GM21390 (cell line): ENCODE results near the gene SLC1A1.

Source experiments
- ATAC-seq: cut with Tn5 transposase; IDR thresholded peaks from one replicate; pipeline ENCODE4 v1.9.1; 2021; ENCODE audit not compliant: unreplicated experiment

SLC1A1 gene

DNA sequence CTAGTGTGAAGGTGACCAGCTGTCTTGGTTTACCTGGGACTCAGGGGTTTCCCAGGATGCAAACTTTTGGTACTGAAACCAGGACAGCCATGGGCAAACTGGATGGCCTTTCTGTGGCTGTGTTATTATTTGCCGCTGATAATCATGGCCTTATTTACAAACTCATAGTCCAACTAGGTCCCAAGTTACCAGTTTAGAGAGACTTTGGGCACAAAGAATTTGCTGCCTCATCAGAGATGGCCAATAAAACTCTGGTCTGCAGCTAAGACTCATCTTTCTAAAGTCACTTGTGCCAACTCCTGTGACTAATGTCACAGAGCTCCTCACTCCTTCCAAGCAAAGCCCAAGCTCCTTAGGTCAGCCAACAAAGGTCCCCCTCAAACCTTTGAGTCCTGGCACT lies 124.4 kb downstream of the SLC1A1 start:
- ATAC-seq: no peak

DNA sequence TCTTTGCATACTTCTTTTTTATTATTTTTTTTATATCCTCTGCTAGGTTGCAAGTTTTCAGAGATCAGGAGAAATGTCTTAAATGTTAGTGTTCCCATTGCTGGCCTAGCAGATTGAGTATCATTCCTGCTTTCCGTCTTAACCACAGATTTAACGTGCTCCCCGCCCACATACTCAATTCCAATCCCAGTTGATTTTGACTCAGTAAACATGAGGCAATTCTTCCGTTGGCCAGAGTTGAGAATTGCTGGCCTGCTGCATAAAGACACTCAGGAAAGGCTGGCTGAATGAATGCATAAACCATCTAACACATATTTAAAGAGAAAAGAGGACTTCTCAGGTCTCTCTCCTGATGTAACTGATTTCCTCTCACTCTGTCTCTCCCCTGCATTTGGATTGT lies 125.0 kb downstream of the SLC1A1 start:
- ATAC-seq: no peak

DNA sequence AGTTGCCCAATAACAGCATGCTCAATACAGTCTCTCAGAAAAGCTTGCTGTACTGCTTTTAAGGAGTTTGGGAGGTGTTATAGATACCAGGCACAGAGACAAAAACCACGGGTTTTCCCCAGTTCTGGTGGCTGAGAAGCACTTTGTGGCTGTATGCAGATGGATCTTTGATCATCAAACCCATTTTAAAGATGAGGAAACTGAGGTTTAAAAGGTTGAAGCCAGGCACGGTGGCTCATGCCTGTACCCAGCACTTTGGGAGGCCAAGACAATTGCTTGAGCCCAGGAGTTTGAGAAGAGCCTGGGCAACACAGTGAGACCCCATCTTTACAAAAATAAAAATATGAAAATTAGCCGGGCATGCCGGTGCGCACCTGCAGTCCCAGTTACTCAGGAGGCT lies 125.5 kb downstream of the SLC1A1 start:
- ATAC-seq: no peak

DNA sequence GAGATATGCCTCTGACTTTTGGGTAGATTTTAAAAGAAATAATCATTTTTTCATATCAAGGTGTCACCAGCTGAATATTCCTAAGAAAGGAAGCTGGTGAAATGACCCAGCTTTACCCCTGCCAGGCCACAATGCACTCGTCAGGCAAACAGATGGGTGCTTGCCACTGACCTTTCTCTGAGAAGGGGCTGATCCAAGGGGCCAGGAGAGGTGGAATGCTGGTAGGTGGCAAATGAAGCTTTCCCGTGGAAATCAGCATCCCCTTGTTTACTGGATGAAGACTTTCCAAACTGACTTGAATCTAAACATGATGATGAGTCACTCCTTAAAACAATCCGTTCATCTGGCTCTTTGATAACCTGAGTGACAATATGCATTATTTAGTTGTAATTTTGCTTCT lies 127.5 kb downstream of the SLC1A1 start:
- ATAC-seq: no peak

DNA sequence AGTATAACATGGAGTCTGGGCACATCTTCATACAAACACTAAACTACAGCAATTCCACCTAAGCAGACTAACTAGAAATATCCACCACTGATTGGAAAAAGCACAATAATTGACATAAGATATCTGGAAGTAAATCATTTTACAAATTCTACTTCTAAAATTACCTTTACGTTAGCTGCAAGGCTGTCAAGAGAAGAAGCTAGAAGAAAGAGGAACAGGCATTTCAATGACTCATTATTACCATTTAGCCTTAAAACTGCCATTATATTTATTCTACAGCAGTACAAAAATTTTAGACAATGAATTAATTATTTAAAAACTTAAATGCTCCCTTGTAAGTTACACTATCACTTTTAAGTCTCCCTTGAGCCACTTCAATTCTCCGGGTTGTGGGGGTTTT lies 128.4 kb downstream of the SLC1A1 start:
- ATAC-seq: no peak

DNA sequence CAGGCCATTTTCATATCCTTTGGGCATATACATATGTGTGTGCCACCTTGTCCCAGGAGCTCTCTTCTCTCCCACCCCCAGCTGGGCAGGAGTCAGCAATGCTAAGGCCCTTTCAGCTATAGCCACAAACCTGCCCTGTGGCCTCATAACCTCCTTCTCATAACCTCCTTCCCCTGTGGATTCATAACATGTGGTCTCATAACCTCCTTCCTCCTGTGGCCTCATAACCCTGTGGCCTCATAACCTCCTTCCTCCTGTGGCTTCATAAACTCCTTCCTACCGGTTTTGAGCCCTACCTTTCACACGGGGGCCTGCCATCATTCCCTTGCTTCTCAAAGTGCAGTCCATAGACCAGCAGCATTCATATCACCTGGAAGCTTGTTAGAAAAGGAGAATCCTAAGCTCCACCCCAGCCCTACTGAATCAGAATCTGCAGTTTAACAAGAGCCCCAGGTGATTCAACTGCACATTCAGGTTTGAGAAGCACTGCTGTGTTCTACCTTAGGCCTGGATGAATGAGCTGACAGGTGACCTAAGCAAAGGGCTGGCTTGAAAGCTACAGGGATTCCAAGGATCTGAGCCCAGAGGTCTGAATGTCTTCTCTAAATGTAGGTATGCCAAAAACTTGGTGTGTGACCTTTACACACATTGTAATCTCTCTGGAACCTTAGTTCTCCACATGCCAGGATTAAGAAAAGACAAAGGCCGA lies 129.9 kb downstream of the SLC1A1 start:
- no peak for ATAC-seq

DNA sequence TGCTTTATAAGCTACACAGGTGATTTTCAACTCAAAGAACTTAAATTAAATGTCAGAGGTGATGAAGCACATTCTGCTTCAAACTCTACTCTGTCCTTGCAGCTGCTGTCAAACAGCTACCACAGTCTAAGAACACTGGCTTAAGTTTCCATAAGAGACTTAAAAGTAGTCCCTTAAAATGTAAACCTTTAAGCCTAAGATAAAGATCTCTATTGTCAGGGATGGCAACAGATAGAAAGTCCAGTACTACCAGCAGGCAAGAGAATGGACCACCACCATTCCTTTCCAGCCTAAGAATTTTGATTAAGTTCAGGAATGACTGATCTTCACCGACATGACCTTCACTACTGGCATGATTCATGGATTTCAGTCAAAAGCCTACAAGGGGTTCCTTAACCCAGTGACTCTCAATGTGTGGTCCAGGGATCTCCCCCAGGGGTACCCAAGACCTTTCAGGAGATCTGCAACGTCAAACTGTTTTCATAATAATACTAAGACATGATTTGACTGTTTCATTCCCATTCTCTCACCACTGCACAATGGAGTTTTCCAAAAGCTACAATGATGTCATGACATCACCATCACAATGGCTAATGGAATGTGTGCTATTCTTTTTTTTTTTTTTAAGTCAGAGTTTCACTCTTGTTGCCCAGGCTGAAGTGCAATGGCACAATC lies 130.8 kb downstream of the SLC1A1 start:
- ATAC-seq: no peak

DNA sequence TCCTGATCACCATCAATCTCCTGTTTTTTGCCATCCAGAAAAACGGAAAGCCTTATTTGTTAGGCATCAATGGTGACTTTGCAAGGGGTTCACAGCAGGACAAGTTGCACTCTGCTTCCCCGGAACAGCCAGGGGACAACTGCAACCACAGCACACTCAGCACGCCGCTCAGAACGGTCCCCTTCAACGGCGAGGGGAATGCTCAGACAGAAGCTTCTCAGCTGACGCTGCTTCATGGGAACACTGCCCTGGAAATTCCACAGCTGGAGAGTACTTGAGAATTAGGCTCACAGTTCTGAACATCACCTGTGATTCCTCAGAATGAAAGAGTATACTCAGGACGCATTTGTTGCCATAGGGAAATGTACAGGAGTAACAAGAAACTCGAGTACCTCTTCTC lies 131.7 kb downstream of the SLC1A1 start:
- no peak for ATAC-seq

DNA sequence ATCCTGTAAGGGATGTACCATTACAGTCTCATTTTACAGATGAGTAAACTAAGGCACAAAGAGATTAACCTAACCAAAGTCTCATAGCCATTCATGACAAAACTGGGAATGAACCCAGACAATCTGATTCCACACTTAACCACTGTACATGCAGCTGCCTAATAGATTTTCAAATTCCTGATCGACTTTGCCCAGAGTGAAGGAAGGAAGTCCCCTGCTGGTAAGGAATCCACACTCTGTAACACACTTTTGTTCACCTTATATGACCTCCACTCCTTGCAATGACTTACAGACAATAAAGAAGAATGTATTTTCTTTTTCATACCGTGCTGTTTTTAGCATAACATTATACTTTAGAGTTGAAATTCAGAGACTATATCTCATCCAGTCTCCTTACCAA lies 140.6 kb downstream of the SLC1A1 start:
- ATAC-seq: no peak
